ENCODE measurements around the gene KRTAP13-3.

KRTAP13-3 gene

GRCh38 chr21:30425826-30426225 lies at the start of gene KRTAP13-3:
TSS of gene KRTAP13-3 (minus strand) at chr21:30425926. CDS start at chr21:30425912, 14 bp downstream.
- H3K4me3 ChIP-seq (ENCODE audit: low read depth, low read length): no peak within 1 kb of the TSS
- DNase-seq (ENCODE audit: low read depth): no peak
- TF ChIP-seq CTCF (IDR thresholded peaks at IDR 0.05; ENCODE audit: low read depth, low read length, missing control alignments): no peak

GRCh38 chr21:30468900-30469714 lies 43.4 kb upstream of the KRTAP13-3 start:
- no peak overlapping the region for H3K4me3 ChIP-seq (ENCODE audit: low read depth, low read length)
- no peak for TF ChIP-seq CTCF (IDR thresholded peaks at IDR 0.05; ENCODE audit: low read depth, low read length, missing control alignments)
- DNase-seq (ENCODE audit: low read depth): no peak

- no peak for TF ChIP-seq CTCF (IDR thresholded peaks at IDR 0.05; ENCODE audit: low read depth, low read length, missing control alignments)
- no peak for DNase-seq (ENCODE audit: low read depth)
- H3K4me3 ChIP-seq (ENCODE audit: low read depth, low read length): no peak overlapping the region
Measured at GRCh38 chr21:30463713-30464112, 38.0 kb upstream of the KRTAP13-3 start.

GRCh38 chr21:30448514-30448913 lies 22.8 kb upstream of the KRTAP13-3 start:
- DNase-seq (ENCODE audit: low read depth): no peak
- no peak for TF ChIP-seq CTCF (IDR thresholded peaks at IDR 0.05; ENCODE audit: low read depth, low read length, missing control alignments)
- no peak overlapping the region for H3K4me3 ChIP-seq (ENCODE audit: low read depth, low read length)

- TF ChIP-seq CTCF (IDR thresholded peaks at IDR 0.05; ENCODE audit: low read depth, low read length, missing control alignments): no peak
- H3K4me3 ChIP-seq (ENCODE audit: low read depth, low read length): no peak overlapping the region
- no peak for DNase-seq (ENCODE audit: low read depth)
Measured at GRCh38 chr21:30447056-30447455, 21.3 kb upstream of the KRTAP13-3 start.

- DNase-seq (ENCODE audit: low read depth): no peak
- H3K4me3 ChIP-seq (ENCODE audit: low read depth, low read length): no peak overlapping the region
- TF ChIP-seq CTCF (IDR thresholded peaks at IDR 0.05; ENCODE audit: low read depth, low read length, missing control alignments): no peak
Measured at GRCh38 chr21:30444204-30444603, 18.5 kb upstream of the KRTAP13-3 start.

GRCh38 chr21:30443226-30443625 lies 17.5 kb upstream of the KRTAP13-3 start:
- no peak for DNase-seq (ENCODE audit: low read depth)
- H3K4me3 ChIP-seq (ENCODE audit: low read depth, low read length): no peak overlapping the region

More at GRCh38 chr21:30443226-30443625, 17.5 kb upstream of the KRTAP13-3 start:
- no peak for TF ChIP-seq CTCF (IDR thresholded peaks at IDR 0.05; ENCODE audit: low read depth, low read length, missing control alignments)
